Heart right ventricle (tissue), 16 donors: ENCODE data around the gene CRMP1. TPM values are rescaled to one million over a fixed set of nuclear protein-coding genes. Genes with fewer than 3 reads are reported as not detected.
"Not testable (repeated sequence)": the region's sequence is repeated elsewhere in the genome, so short reads cannot be mapped to it uniquely, and the experiment has no call there.

Experiments
- ATAC-seq, 8 donors: fragments of 200-7000 bp; cut with Tn5 transposase; one replicate each; pipeline ENCODE4 v1.9.1; 2020; ENCODE audit warnings: mild to moderate bottlenecking in 8 of 8, moderate library complexity in 8 of 8, moderate number of reproducible peaks in 1 of 8
- DNase-seq, 2 donors: peaks; one replicate each; pipeline ENCODE4 v3.0.0-alpha.2; 2020
- H3K27ac ChIP-seq, 10 donors: fragments of 200-600 bp; sonication (generic) in 2 of 10; one replicate each; pipeline versions ENCODE4 v1.5.0 to v1.8.0; 2020 to 2022; ENCODE audit warnings: mild to moderate bottlenecking in 3 of 10
- H3K27me3 ChIP-seq, 7 donors: fragments of 200-600 bp; one replicate each; pipeline ENCODE4 v1.8.0; 2021 to 2022; ENCODE audit warnings: mild to moderate bottlenecking in 2 of 7
- H3K36me3 ChIP-seq, 9 donors: fragments of 200-600 bp; sonication (generic) in 1 of 9; one replicate each; pipeline versions ENCODE4 v1.5.0 to v1.8.0; 2020 to 2022; ENCODE audit warnings: mild to moderate bottlenecking in 2 of 9
- H3K4me1 ChIP-seq, 9 donors: fragments of 200-600 bp; sonication (generic) in 1 of 9; one replicate each; pipeline versions ENCODE4 v1.5.0 to v1.8.0; 2020 to 2022; ENCODE audit warnings: mild to moderate bottlenecking in 4 of 9
- H3K4me3 ChIP-seq, 10 donors: fragments of 200-600 bp; sonication (generic) in 2 of 10; one replicate each; pipeline versions ENCODE4 v1.5.0 to v1.8.0; 2020 to 2022; ENCODE audit warnings: mild to moderate bottlenecking in 7 of 10, moderate library complexity in 2 of 10
- H3K9me3 ChIP-seq, 11 donors: fragments of 200-600 bp in 10 of 11; sonication (generic) in 2 of 11; one replicate each; pipeline versions ENCODE4 v1.5.0 to v1.8.0; 2013 to 2022; ENCODE audit warnings: mild to moderate bottlenecking in 2 of 11, control low read depth in 1 of 11, moderate library complexity in 1 of 11
- WGBS, 2 donors: extraction: QIAGEN DNeasy Blood & Tissue Kit; methylation state at CpG; one replicate each; pipeline ENCODE4 v1.1.7; 2013; ENCODE audit warnings: inconsistent platforms in 1 of 2; 5-methylcytosine and 5-hydroxymethylcytosine counted together
- intact Hi-C, 10 donors: fragments of 100-400 bp; cut with DNase I; formaldehyde crosslinking; loops; one replicate each; pipeline versions ENCODE4 v1.11.1 to v1.14.2; 2022
- polyA plus RNA-seq, 2 donors: library from polyadenylated mRNA; stranded (reverse); fragments of 200-250 nt; gene quantifications; one replicate each; pipeline ENCODE4 v1.2.3, GENCODE V29; 2013
- total RNA-seq, 10 donors: library from RNA; stranded (reverse); fragmentation: NEBNext Ultra II Directional in 3 of 10; extraction: Animal tissue kit (Norgen Biotek cat#: 25700) in 3 of 10; gene quantifications; one replicate each; pipeline versions ENCODE4 v1.2.1 to v1.2.4, GENCODE V29; 2021 to 2023
- TF ChIP-seq, protein P1 (sequence below), 9 donors: fragments of 200-600 bp; sonication (generic) in 2 of 9; IDR thresholded peaks; one replicate each; pipeline versions ENCODE4 v1.5.0 to v1.8.0; 2021 to 2022; ENCODE audit warnings: antibody characterized with exemption in 9 of 9, mild to moderate bottlenecking in 5 of 9, moderate library complexity in 1 of 9
- donor health status: Arrhythmogenic right ventricular cardiomyopathy.
- donor health status: ischemic (EF 13 %, LVEDD 7.1; RV severe dilation, severe dysfunction).
- donor health status: healthy with polysubstance abuse.
- donor health status: DM: no; HTN: yes; CAD: no.
- donor health status: DM: no; HTN: no; CAD: no.
- donor health status: ischemic (EF 25% LVEDD 6.9; RV normal size, moderate dysfunction).
- donor health status: ischemic (EF 25% LVEDD 5.7; RV mildly dilated, moderate dysfunction).
- donor health status: healthy.
- donor health status: DM: yes; HTN: yes; CAD: no.
- donor health status: Ischemic cardiomyopathy.
- donor health status: ischemic (EF 35%, LVEDD 5.7; RV mildly dilated, moderate dysfunction).
- donor health status: nonischemic (EF 11% LVEDD 7.7; RV severe dilation, severe dysfunction).
- donor health status: DM: yes; HTN: yes; CAD: no.
- donor health status: PGD.
- donor health status: ischemic (EF 29% LVEDD 5.4; RV normal size, mild dysfunction).
- donor health status: nonischemic (EF 23%, LVEDD 6.1; RV moderate dilation, normal function).

Gene CRMP1
- total and polyA plus RNA-seq, 12 donors: 0.40 to 2.3 (median 0.95) TPM

DNA sequence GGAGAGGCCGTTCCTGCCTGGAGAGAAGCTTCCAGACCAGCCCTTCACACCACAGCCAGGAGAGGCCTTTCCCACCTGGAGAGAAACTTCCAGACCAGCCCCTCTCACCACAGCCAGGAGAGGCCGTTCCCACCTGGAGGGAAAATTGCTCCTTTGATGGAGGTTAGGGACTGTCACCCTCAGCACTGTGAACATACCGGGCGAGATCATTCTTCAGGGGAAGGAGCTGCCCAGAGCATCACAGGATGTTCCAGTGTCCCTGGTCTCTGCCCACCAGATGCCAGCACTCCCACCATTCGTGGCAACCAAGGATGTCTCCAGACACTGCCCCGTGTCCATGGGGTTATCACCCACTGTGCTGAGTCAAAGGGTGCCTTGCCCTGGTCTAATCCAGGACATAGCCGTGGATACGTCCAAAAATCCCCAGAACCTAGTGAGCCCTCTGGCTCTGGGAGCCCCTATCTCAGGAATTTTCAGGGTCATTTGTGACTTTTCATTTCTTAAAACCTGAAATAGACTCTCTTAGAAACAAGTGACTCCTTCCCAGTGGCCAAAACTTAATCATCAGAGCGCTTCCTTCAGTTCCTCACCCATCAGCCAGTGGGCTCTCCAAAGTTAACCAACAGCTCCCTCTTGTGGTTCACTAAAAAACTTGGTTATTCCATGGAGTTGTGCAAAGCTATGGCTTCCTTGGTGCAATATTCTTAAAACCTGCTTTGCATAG is 80.2 kb downstream of the CRMP1 start:
- TF ChIP-seq, protein P1, sequence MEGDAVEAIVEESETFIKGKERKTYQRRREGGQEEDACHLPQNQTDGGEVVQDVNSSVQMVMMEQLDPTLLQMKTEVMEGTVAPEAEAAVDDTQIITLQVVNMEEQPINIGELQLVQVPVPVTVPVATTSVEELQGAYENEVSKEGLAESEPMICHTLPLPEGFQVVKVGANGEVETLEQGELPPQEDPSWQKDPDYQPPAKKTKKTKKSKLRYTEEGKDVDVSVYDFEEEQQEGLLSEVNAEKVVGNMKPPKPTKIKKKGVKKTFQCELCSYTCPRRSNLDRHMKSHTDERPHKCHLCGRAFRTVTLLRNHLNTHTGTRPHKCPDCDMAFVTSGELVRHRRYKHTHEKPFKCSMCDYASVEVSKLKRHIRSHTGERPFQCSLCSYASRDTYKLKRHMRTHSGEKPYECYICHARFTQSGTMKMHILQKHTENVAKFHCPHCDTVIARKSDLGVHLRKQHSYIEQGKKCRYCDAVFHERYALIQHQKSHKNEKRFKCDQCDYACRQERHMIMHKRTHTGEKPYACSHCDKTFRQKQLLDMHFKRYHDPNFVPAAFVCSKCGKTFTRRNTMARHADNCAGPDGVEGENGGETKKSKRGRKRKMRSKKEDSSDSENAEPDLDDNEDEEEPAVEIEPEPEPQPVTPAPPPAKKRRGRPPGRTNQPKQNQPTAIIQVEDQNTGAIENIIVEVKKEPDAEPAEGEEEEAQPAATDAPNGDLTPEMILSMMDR (IDR thresholded peaks at IDR 0.05): peak; percentile 50 to 81 (median 71)
- H3K4me3 ChIP-seq: no peak overlapping the region
- no peak overlapping the region for H3K27ac ChIP-seq
- intact Hi-C loops: loop anchor here in 8 of 10 donors (2.0 to 10.0 kb wide), 8 partner anchors 758 to 1328 kb away; partner anchors contain the start of gene STK32B (in 5 of the 8)
- peaks cover 0 to 52% (median 6%) of the 10 kb centered on the region in 9 donors for H3K36me3 ChIP-seq
- H3K4me1 ChIP-seq: no peaks in the 10 kb centered on the region
- H3K9me3 ChIP-seq: peaks cover 0 to 13% (median 0%) of the 10 kb centered on the region in 11 donors
- WGBS, 2 donors: 77 to 82% methylated on average over 9 of the region's 9 CpGs
- H3K27me3 ChIP-seq: no peaks in the 10 kb centered on the region
- DNase-seq (peak in 1 of 2 donors; percentile 52), ATAC-seq (peak in 7 of 8 donors; percentile 68 to 80 (median 72))

DNA sequence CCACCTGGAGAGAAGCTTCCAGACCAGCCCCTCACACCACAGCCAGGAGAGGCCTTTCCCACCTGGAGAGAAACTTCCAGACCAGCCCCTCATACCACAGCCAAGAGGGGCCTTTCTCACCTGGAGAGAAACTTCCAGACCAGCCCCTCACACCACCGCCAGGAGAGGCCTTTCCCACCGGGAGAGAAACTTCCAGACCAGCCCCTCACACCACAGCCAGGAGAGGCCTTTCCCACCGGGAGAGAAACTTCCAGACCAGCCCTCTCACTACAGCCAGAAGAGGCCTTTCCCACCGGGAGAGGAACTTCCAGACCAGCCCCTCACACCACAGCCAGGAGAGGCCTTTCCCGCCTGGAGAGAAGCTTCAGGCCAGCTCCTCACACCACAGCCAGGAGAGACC is 80.8 kb downstream of the CRMP1 start:
- not testable (repeated sequence) for H3K4me3 ChIP-seq, DNase-seq, H3K27me3 ChIP-seq, H3K27ac ChIP-seq, H3K4me1 ChIP-seq, ATAC-seq
- 88 to 89% methylated on average over 5 of the region's 5 CpGs for WGBS, 2 donors
- peaks cover 0 to 48% (median 6%) of the 10 kb centered on the region in 9 donors for H3K36me3 ChIP-seq
- H3K9me3 ChIP-seq: peaks cover 0 to 13% (median 0%) of the 10 kb centered on the region in 11 donors
- intact Hi-C loops: loop anchor here in 8 of 10 donors (2.0 to 10.0 kb wide), 8 partner anchors 757 to 1327 kb away; partner anchors contain the start of gene STK32B (in 5 of the 8)

DNA sequence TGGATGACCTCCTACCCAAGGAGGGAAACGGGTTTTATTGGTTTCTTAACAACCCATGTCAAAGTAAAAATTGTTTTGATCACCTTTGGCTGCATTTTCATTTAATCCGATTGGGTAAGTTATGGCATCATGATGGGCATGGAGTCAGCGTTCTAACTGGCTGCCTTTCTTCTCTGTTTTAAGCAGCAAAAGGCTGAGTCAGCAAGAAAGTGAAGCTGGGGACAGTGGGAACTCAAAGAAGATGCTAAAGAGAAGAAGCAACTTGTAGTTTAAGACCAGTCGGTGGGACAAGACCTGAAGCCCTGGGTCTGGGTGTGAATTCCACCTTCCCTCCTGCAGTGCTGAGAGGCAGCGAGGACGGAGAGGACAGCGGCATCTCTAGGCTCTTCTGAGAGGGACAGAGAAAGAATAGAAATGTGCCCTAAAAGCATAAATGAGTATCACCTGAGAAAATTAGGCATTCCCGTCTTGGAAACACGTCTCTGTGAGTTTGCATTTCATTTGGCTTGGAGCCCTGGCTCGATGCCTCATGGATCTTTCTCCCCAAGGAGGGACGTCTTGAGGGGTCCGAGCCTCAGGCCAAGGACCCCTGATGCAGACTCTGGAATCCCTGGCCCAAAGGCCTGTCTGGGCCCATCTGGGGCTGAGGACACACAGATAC is 82.0 kb downstream of the CRMP1 start:
- Histone ChIP-seq H3K36me3 (peaks cover 0 to 56% (median 6%) of the 10 kb centered on the region in 9 donors), H3K4me1 (no peaks in the 10 kb centered on the region), H3K27me3 (no peaks in the 10 kb centered on the region), H3K4me3 (no peak overlapping the region), H3K27ac (no peak overlapping the region), H3K9me3 (peaks cover 0 to 13% (median 0%) of the 10 kb centered on the region in 11 donors)
- ATAC-seq (no peak), DNase-seq (no peak)
- TF ChIP-seq, protein P1 (IDR thresholded peaks at IDR 0.05): no peak
- intact Hi-C loops: loop anchor here in 7 of 10 donors (5.0 to 10.0 kb wide), 7 partner anchors 756 to 1326 kb away; partner anchors contain the start of gene STK32B (in 4 of the 7)
- 80 to 86% methylated on average over 12 of the region's 12 CpGs for WGBS, 2 donors

DNA sequence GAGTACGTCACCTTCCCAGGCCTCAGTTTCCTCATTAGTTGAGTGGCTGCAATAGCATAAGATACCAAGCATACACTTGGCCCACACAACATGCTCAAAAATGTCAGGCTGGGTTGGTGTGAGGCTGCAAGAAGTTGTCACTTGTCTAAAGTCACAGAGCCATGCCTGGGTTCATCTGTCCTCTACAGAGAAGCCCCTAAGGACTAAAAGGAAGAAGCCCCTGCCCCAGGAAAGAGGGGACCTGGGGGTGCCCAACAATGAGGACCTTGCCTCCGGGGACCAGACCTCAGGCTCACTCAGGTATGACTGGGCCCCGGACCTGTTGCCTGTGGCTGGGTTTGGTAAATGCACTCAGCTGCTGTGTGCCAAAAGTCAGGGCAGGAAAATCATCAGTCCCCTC is 82.7 kb downstream of the CRMP1 start:
- ATAC-seq (no peak), DNase-seq (no peak)
- 96 to 97% methylated on average over 3 of the region's 3 CpGs for WGBS, 2 donors
- intact Hi-C loops: loop anchor here in 7 of 10 donors (5.0 to 10.0 kb wide), 7 partner anchors 755 to 1325 kb away; partner anchors contain the start of gene STK32B (in 4 of the 7)
- no peaks in the 10 kb centered on the region for H3K27me3 ChIP-seq
- peaks cover 0 to 63% (median 6%) of the 10 kb centered on the region in 9 donors for H3K36me3 ChIP-seq
- H3K4me1 ChIP-seq: no peaks in the 10 kb centered on the region
- H3K4me3 ChIP-seq: no peak overlapping the region
- TF ChIP-seq, protein P1 (IDR thresholded peaks at IDR 0.05): no peak
- H3K27ac ChIP-seq: no peak overlapping the region
- H3K9me3 ChIP-seq: peaks cover 0 to 13% (median 0%) of the 10 kb centered on the region in 11 donors
